Stimulated activated CD8-positive, alpha-beta memory T cell treated with anti-CD3 and anti-CD28 coated beads, Interleukin-4, amount 100 ng/mL, for 24 hours (primary cell): Measurements from ENCODE around the gene CASP3.
"Not testable (repeated sequence)": the region's sequence is repeated elsewhere in the genome, so short reads cannot be mapped to it uniquely, and the experiment has no call there.

Source experiments
- DNase-seq: peaks from one replicate; pipeline ENCODE4 v3.0.0-alpha.2; 2020; ENCODE audit warnings: low read depth

Gene CASP3

DNA sequence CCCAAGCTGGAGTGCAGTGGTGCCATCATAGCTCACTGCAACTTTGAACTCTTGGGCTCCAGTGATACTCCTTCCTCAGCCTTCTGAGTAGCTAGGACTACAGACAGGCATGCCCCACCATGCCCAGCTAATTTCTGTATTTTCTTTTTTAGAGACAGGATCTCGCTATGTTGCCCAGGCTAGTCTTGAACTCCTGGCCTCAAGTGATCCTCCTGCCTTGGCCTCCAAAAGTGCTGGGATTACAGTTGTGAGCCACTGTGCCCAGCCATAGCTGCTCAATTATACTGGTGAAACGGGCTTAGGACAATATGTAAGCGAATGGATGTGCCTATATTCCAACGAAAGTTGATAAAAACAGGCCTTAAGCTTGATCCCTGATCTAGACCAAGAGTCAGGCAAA lies 13.1 kb downstream of the CASP3 start:
- no peak for DNase-seq

DNA sequence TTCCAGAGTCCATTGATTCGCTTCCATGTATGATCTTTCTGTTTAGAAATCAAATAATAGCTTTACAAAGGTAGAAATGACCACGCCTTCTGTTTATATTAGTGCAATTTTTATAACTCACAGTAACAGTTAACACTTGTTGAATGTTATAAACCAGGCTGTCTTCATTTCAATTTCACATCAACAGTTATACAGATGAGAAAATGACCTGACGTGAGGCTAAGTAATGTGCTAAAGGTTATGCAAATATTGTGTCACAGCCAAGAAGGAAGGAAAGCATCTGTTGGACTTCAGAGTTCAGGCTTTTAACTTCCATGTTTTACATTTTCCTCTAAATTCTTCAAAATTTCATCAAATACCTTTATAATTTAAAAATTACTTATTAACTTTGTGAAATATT lies 13.9 kb downstream of the CASP3 start:
- DNase-seq, result no peak

DNA sequence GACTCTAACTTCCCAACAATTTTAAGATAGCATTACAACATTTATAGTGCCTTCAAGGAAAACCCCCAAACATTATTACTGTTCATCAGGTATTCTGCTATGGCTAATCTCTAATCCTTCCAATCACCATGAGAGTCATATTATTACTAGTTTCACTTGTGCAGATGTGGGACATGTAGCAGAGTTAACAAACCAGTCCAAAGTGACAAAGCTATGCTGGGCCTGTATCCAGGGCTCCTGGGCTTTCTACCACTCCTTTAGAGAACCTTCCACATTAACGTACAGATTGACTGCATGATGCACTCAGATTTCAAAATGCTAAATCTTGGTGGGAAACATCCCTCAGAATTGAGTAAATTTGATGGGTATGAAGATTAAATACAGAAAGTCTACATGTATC lies 16.4 kb downstream of the CASP3 start:
- no peak for DNase-seq

DNA sequence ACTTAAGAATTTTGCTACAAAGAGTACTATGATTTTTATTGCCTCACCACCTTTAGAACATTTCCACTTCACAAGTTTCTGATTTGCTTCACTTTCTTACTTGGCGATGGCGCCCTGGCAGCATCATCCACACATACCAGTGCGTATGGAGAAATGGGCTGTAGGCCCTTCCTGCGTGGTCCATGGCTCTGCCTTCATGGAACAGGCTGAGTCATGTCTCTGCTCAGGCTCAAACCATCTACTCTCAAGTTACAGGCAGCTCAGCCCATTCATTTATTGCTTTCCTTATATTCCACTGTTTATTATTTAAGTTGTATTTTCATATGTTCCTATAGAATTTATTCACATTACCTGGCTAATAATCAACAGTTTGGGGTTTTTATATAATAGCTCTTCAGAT lies 21.1 kb downstream of the CASP3 start:
- DNase-seq, result no peak

DNA sequence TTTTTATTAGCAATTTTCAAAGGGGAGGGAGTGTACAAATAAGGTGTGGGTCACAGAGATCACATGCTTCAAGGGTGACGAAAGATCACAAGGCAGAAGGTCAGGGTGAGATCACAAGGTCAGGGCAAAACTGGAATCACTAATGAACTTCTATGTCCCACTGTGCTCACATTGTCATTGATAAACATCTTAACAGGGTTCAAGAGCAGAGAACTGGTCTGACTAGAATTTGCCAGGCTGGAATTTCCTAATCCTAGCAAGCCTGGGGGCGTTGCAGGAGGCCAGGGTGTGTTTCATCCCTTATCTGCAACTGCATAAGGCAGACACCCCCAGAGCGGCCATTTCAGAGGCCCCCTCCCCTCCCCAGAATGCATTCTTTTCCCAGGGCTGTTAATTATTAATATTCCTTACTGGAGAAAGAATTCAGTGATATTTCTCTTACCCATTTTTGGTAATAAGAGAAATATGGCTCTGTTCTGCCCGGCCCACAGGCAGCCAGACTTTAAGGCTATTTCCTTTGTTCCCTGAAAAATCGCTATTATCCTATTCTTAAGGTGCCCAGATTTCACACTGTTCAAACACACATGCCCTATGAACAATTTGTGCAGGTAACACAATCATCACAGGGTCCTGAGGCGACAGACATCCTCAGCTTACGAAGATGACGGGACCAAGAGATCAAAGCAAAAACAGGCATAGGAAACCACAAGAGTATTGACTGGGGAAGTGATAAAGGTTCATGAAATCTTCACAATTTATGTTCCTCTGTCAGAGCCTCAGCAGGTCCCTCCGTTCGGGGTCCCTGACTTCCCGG lies 23.3 kb downstream of the CASP3 start:
- DNase-seq, result not testable (repeated sequence)

DNA sequence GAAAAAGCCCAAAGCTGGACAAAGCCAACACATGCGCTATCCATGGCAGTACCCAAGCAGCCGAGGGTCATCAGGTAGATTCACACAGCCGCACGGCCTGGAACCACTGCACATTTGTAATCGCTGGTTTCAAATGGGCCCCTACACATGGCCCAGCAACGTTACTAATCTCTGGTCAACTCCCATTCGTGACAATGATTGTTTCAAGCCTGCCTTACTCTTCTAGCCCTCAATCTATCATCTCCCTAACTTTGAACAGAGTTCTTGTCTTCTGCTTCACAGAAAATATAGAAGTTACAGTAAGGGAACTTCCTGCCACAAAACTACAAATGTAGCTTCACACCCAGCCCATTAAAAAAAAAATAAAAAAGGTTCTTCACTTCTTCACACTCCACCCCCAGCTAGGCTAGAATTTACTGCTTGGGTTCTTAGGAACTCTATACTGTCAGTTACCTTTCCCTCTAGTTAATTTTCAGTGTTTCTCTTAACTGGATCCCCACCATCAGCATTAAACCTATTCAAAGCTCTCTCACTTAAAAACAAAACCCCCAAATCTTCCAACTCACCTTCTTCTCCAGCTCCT lies 24.2 kb downstream of the CASP3 start:
- no peak for DNase-seq

DNA sequence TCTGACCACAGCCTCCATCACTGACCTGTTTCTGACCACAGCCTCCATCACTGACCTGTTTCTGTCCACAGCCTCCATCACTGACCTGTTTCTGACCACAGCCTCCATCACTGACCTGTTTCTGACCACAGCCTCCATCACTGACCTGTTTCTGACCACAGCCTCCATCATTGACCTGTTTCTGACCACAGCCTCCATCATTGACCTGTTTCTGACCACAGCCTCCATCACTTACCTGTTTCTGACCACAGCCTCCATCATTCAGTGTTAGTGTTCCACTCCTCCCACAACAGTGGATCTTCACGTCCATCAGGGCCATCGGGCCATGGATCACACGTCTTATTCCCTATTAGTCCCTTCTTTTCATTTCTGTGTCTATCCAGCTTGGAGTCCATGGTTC lies 24.7 kb downstream of the CASP3 start:
- not testable (repeated sequence) for DNase-seq

DNA sequence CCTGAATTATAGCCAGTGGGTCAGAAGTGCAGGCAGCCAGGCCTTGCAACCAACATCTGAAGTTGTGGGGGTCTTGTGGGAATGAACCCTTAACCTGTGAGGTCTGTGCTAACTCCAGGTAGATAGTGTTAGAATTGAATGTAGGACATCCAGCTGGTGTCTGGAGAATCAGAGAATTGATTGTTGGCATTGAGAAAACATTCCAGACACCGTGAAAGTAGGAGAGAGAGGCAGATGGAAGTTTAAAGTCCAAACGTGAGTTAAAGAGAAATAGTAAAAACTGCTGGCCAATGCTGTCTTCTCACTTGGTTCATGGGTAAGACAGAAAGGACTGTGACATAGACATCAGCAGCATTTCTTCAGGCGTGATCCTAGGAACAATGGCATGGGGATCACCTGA lies 27.7 kb downstream of the CASP3 start:
- DNase-seq, result no peak

DNA sequence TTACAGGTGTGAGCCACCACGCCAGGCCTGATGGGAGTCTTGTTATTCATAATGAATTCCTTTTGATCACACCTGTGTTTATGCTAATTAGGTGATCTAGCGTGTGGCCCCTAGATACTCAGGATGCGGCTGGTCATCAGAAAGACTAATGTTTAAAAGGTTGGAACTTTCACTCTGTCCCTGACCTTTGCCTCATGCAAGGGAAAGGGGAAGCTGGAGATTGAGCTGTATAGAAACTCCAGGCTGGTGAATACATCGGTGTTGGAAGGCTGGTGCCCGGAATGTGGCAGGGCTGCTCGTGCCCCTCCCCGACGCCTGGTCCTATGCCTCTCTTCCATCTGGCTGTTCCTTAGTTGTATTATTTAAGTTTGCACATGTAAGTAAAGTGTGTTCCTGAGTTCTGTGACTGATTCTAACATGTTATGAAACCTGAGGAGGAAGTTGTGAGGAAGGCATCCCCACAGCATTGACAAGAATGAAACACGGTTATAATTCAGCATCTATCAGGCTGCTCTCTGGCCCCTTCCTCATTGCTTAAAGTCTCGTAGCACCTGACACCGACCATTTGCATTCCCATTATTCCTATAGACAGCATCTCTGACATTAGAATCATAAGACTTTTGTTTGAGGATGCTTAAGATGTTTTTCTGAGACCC lies 28.9 kb downstream of the CASP3 start:
- DNase-seq, result no peak

DNA sequence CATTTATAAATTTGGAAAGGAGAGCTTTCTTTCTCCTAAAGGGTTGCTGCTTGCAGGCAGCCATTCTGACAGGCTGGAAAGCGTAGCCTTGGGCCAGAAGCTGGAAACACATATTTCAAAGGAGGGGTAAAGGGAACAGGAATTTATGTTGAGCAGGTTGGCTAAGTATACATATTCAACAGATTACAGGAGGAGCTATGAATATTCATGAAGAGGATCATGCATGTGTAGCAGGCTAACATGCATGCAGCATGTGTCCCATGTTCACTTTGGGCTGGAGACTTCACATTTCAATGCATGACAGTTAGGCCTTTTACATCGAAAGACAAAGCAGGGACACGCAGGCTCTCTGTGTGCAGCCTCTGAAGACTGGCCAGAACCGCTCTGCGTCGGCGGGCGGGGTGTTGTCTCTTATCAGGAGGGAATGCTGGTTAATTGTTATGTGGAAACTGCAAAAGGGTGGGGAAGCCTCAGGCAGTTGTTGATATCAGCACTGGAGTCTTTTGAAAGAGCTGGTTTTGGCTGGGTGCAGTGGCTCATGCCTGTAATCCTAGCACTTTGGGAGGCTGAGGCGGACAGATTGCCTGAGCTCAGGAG lies 31.5 kb downstream of the CASP3 start:
- DNase-seq, result no peak

DNA sequence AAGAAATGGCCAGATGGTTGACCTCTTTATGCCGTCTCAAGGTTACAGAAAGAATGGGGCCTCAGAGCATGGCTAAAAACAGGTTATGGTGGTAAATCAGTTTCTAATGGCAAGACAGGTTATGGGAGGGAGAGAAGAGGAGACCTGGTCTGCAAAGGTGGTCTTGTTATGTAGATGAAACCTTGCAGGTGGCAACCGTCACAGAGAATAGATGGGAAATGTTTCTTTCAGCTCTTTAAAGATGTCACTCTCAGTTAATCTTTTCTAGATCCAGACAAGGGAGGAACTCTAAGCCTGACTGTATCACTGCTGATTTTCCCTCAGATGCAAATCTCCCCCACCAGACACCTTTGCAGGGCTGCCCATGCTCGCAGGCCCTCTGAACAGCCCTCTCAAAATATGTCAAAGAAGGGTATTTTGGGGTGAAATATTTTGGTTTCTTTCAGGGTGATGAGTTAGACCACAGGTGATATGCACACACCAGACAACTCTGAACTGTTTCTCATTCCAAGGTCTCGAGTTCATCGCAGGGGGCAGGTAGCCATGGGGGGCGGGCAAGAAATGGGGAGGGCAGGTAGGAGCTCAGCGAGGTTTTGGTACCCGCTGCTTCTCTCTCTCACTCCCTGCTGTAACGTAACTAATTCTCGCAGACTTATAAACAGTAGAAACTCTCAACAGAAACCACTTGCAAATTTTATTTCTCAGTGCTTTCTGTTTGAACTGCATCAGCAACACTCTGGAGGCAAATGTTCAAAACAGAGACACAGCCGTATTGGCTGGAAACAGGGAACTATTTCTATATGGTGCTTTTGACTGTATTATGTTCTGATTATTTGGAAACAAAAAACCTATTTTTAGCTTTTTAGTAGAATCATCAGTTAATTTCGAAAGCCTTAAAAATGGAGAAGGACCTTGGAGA lies 32.4 kb downstream of the CASP3 start:
- no peak for DNase-seq

DNA sequence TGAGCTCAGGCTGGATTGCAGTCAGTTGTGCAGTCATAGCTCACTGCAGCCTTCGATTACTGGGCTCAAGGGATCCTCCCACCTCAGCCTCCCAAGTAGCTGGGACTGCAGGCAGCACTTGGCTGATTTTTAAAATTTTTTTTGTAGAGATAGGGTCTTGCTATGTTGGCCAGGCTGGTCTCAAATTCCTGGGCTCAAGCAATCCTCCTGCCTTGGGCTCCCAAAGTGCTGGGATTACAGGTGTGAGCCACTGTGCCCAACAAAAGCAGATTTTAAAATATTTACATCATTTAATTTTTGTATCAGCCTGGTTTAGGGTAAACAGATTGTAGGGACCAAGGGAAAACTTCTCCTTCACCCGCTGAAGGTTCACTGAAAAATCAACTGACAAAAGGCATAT lies 33.1 kb downstream of the CASP3 start:
- not testable (repeated sequence) for DNase-seq

DNA sequence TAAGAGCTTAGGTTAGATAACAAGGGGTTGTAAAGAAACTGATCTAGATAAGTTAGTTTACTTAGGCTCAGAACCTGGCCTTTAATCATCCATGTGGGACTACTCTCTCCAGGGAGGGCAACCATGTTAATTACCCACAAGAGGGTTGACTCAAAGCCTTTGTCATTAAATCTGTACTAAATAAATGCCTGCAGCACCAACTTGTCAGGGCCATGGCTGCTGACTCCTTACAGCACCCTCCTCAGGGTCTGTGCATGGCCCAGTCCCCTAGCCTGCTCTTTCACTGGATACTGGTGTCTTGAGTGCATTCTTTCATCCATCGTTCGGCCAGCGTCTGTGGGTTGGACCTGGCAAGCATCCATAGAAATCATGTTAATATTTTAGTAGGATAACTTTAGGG lies 34.7 kb downstream of the CASP3 start:
- DNase-seq, result no peak

DNA sequence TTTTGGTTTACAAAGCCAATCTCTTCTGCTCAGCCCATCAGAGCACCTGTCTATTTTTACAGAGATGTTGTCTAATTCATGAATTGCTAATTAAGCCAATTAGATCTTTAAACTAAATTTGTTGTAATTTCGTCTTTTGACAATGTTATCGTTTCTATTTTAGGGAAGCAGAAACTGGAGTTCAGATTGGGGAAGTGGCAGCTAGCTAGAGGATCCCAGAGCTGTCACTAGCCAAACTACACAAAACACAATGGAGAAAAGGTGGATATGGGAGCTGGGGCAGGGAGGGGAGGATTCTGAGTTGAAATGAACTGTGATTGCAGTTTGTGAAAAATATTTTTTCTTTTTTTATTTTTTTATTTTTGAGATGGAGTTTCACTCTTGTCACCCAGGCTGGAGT lies 35.8 kb downstream of the CASP3 start:
- DNase-seq, result no peak

DNA sequence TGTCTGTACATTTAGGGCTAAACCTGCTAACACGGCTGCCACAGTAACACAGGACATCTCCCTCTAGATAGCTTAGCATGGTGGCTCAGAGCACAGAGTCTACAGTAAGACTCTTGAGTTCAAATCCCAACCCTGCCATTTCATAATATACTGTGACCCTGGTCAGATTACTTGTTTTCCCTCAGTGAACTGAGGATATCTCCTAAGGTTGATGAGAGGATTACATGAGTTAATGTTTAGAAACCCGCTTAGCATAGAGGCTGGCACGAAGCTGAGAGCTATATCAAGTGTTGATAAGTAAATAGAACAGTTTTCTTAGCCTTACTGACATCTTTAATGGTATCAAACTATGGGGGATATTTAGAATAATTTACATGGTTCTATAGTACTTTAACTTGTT lies 37.2 kb downstream of the CASP3 start:
- DNase-seq, result no peak

DNA sequence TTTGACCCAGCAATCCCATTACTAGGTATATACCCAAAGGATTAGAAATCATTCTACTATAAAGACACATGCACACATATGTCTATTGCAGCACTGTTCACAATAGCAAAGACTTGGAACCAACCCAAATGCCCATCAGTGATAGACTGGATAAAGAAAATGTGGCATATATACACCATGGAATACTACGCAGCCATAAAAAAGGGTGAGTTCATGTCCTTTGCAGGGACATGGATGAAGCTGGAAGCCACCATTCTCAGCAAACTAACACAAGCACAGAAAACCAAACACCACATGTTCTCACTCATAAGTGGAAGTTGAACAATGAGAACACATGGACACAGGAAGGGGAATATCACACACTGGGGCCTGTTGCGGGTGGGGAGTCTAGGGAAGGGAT lies 41.8 kb downstream of the CASP3 start:
- not testable (repeated sequence) for DNase-seq

DNA sequence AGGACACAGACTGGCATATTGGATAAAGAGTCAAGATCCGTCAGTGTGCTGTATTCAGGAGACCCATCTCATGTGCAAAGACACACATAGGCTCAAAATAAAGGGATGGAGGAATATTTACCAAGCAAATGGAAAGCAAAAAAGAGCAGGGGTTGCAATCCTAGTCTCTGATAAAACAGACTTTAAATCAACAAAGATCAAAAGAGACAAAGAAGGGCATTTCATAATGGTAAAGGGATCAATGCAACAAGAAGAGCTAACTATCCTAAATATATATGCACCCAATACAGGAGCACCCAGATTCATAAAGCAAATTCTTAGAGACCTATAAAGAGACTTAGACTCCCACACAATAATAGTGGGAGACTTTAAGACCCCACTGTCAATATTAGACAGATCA lies 46.4 kb downstream of the CASP3 start:
- DNase-seq, result not testable (repeated sequence)

DNA sequence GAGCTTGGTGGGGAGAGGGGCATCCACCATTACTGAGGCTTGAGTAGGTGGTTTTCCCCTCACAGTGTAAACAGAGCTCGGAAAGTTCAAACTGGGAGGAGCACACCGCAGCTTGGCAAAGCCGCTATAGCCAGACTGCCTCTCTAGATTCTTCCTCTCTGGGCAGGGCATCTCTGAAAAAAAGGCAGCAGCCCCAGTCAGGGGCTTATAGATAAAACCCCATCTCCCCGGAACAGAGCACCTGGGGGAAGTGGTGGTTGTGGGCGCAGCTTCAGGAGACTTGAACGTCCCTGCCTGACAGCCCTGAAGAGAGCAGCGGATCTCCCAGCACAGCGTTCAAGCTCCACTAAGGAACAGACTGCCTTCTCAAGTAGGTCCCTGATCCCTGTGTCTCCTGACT lies 48.3 kb downstream of the CASP3 start:
- DNase-seq, result not testable (repeated sequence)

DNA sequence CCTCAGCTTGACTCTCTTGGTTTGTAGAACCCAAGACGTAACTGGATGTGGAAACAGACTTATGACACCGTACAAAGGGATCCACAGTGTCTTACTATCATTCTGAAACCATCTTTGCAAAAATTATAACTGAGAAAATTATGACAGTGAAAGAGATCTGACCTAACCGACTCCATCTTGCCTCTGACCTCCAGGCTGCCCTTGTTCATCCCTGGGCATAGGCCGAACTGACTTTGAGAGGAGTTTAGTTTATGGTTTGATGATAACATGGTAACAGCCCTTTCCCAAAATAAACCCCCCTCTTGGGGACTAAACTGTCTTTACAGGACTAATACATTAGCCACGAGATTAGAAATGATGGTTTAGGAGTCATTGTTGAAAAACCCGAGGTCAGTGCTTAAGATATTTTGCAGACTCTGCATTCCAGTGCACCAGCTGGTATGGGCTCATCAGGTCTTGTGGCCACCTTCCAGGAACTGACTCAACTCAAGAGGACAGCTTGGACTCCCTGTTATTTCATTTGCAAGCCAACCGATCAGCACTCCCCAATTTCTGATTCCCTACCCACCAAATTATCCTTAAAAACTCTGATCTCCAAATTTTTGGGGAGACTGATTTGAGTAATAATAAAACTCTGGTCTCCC lies 49.6 kb downstream of the CASP3 start:
- DNase-seq, result no peak

DNA sequence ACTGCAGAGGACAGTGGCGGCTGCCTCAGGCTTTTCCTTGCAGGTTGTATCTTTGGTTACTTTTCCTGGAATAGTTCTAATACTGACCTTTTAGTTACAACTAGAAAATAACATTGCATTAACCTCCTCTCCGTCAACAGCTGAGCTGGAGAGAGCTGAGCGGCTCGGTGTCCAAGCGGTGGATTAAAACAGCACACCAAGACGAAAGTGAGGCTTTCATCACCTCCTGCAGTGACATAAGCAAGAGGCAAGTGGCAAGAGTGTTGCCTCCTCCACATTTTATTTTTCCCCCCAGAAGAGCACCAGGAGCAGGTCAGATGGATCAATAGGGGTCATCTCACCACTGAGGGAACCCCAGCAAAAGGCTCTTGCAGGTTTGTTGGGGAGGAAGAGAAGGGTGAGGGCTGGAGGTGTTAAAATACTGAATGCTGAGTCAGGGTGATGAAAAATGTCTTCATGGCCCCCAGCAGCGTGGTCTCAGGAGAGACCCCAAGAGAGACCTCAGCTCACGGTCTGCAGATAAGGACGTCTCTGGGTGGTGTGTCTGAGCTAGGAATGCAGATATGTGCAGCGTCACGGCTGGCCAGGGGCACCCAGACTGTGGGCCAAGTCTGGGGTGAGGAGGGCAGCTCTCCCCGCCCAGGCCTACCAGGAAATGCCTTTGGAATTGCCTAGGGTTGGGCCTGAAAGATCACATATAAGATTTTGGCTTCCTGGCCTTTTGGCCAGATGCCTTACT lies 50.3 kb downstream of the CASP3 start:
- no peak for DNase-seq
